Measurements from ENCODE around the gene RYR1.
"Not testable (repeated sequence)": the region's sequence is repeated elsewhere in the genome, so short reads cannot be mapped to it uniquely, and the experiment has no call there.

The RYR1 gene

DNA sequence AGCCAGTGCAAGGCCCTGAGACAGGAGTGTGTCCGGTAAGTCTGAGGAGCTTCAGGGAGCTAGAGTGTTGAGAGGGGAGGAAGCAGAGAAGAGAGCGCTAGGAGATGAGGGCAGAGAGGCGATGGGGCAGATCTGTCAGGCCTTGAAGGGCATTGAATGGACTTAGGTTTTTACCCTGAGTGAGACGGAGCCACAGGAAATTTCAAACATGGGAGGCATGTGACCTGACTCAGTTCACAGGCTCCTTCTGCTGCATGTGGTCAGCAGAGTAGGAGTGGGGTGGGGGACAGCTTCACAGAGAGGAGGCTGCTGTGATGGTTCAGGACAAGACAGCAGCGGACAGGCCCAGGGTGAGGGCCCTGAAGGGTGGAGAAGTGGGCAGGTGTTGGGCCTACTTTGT lies 33.1 kb upstream of the RYR1 start:
- DNase-seq (ENCODE audit: low read depth), result no peak

- no peak for DNase-seq (ENCODE audit: low read depth)
These were observed 32.3 kb upstream of the RYR1 start for GRCh38 chr19:38401148-38401547.

GRCh38 chr19:38402623-38402966 lies 30.9 kb upstream of the RYR1 start:
- DNase-seq (ENCODE audit: low read depth), result no peak

GRCh38 chr19:38402967-38403674 lies 30.4 kb upstream of the RYR1 start, which contains the start of gene FAM98C:
Gene FAM98C, plus strand, starts transcription at chr19:38403093. Its CDS starts 61 bp downstream, at chr19:38403154.
- peak; percentile 60 for DNase-seq (ENCODE audit: low read depth)

GRCh38 chr19:38404858-38405257 lies 28.6 kb upstream of the RYR1 start:
- DNase-seq (ENCODE audit: low read depth), result no peak

- DNase-seq (ENCODE audit: low read depth), result no peak
These were observed 28.2 kb upstream of the RYR1 start for GRCh38 chr19:38405276-38405675.

DNA sequence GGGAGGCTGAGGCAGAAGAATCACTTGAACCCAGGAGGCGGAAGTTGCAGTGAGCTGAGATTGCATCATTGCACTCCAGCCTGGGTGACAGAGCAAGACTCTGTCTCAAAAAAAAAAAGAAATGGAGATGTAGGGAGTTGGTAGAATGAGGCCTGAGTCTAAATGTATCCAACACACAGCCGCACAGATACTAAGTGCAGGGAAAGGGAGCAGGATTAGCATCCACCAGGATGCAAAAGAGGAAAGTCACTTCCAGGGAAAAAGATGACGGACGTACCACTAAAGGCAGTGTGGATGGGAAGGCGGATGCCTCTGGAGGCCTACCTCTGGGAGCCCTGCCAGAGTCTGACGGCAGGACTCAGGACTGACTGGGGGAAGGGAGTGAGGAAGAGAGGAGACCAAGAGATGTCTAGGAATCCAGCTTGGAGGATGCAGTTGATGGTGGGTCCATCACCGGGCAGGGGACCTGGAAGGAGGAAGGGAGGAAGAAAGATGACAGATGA lies 23.8 kb upstream of the RYR1 start:
- no peak for DNase-seq (ENCODE audit: low read depth)

DNA sequence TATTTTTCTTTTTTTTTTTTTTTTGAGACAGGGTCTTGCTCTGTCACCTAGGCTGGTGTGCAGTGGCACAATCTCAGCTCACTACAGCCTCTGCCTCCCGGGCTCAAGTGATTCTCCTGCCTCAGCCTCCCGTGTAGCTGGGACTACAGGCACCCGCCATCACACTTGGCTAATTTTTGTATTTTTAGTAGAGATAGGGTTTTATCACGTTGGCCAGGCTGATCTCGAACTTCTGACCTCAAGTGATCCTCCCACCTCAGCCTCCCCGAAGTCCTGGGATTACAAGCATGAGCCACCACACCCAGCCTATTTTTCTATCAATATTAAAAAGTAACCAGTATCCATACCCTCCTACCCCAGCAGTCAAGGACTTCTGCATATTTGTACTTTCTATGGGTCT lies 23.1 kb upstream of the RYR1 start:
- DNase-seq (ENCODE audit: low read depth), result not testable (repeated sequence)

DNA sequence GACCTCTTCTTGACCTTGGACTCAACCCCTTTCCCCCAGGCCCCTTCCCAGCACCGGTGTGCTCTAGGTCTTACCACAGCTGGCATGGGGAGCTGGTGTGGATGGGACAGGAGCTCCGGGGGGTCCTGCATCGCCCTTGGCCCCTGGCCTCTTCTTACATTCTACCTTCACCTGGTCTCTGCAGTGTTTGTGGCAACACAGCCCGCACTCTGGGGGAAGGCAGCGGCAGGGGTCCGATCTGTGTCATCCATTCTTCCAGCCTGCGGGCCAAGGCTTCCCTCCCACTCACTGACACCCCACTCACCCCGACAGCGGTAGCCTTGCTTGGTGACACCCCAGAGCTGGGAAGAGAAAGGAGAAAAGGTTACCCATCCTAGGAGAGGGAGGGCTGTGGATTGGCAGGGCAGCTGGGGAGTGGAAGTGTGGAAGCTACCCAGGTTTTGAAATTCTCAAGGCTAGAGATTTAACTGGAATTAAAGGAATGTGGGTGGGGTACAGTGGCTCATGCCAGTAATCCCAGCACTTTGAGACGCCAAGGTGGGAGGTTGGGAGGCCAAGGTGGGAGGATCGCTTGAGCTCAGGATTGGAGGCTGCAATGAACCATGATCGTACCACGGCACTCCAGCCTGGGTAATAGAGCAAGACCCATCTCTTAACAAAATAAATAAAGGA lies 22.3 kb upstream of the RYR1 start:
- DNase-seq (ENCODE audit: low read depth), result no peak

- DNase-seq (ENCODE audit: low read depth), result not testable (repeated sequence)
These were observed 21.6 kb upstream of the RYR1 start for GRCh38 chr19:38411898-38412297.

GRCh38 chr19:38412491-38412890 lies 21.0 kb upstream of the RYR1 start:
- DNase-seq (ENCODE audit: low read depth), result no peak

DNA sequence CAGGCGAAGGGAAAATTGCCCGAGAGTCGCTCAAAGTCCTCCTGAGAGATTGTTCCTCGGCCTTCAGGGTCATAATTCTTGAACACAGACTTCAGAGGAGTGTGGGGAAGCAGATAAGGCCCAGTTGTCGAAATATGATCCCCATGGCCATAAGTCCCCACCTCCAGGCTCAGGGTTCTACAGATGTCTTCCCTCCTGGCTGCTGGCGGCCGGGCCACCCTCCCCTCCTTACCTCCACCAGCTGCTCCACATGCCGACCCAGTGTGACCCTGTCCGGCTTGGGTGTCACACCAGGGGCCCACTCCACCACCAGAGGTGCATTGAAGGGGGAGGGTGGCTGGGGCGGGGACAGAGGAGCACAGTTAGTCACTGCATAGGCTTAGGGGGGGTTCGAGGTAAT lies 20.5 kb upstream of the RYR1 start:
- no peak for DNase-seq (ENCODE audit: low read depth)

DNA sequence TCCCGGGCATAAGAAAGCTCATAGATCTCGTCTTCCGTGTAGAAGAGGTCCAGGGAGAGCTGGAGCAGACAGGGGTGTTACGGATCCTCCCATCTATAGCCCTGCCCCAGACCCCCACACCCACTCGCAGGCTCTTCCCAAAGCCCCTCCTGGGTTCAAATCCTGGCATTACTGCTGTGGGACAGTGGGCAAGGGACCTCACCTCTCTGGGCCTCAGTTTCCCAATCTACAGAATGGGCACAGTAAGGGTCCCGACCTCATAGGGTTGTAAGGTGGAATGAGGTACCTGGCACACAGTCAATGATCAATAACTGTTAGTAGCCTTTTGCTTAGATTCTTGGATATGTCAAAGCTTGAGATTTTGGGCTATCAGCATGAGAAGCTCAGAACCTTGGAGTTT lies 20.1 kb upstream of the RYR1 start:
- DNase-seq (ENCODE audit: low read depth), result no peak

GRCh38 chr19:38417146-38417543 lies 16.3 kb upstream of the RYR1 start:
- DNase-seq (ENCODE audit: low read depth), result no peak

GRCh38 chr19:38417544-38418506 lies 15.7 kb upstream of the RYR1 start:
- DNase-seq (ENCODE audit: low read depth), result no peak

DNA sequence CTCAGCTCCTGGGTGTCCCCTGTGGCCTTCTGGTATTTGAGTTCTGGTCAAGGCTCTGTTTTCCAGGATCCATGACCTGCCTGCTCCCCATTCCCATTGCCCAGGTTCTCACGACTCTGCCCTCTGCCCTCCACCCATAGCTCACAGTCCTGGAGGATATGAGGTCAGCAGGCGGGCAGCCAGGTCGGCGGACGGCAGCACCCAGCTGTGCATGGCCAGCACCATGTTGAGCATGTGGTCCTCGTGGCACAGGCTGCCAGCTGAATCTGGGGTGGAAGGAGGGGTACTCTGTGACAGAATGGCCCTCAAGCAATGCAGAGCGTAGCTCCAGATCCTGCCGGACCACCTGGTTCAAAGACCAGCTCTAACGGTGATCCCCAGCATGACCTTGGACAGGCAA lies 12.6 kb upstream of the RYR1 start:
- DNase-seq (ENCODE audit: low read depth), result no peak

DNA sequence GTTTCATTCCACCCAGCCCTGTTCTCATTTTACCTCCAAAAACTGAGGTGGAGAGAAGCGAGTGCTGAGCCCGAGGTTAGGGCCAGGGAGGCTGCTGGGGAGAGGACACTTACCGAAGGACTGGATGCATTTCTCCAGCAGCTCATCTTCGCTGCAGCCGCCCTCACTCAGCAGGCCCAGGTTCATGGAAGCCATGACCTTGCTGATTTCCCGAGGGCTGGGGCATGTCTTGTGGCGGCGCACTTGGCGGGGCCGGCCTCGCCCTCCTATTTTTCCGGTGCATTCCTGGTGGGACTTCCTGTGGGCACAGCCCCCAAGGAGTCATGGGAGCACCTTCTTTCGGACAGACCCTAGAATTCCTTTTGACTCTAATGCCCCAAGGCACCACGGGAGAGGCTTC lies 11.6 kb upstream of the RYR1 start:
- no peak for DNase-seq (ENCODE audit: low read depth)

GRCh38 chr19:38422438-38422837 lies 11.1 kb upstream of the RYR1 start:
- no peak for DNase-seq (ENCODE audit: low read depth)

DNA sequence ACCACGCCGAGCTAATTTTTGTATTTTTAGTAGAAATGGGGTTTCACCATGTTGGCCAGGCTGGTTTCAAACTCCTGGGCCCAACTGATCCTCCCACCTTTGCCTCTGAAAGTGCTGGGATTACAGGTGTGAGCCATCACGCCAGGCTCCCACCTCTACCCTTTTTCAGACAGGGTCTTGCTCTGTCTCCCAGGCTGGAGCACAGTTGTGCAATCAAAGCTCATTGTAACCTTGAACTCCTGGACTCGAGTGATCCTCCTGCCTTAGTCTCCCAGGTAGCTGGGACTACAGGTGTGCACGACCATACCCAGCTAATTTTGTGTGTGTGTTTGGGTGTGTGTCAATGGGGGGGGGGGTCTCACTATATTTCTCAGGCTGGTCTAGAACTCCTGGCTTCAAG lies 9.2 kb upstream of the RYR1 start:
- no peak for DNase-seq (ENCODE audit: low read depth)

- DNase-seq (ENCODE audit: low read depth), result no peak
These were observed 8.2 kb upstream of the RYR1 start for GRCh38 chr19:38425222-38425809.

DNA sequence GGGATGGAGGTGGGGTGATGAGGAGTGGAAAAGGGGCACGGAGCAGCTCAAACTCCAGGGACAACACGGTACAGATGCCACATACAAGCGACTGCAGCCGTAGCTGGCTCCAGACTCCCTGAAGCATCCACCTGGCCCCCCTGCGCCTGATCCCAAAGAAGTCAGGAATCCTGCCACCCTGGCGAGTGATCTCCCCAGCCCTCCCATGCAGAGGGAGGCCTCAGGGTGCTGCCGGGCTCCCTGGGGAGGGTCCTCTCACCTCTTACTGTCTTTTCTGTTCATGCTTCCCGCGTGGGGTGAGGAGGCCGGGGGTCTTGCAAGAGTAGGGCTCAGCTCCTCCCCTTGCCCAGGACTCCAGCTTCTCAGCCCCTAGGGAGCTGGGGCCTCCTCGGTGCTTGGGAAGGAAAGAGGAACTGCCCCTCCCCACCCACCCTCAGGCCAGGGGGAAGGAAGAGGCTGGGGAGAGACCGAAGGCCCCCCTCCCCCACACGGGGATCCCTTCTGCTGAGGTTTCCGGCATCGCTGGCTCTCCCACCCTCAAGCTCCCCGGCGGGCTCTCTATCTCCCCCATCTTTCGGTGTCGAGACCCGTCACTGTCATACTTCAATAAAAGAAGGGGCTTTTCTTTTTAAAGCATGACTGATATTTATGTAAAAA lies 7.6 kb upstream of the RYR1 start, which contains the start of gene RASGRP4:
Gene RASGRP4 (minus strand): TSS at position 410 of the 657 bp plus-strand sequence. CDS start 128 bp downstream, at position 282.
- no peak for DNase-seq (ENCODE audit: low read depth)

Measured in GM04503 (cell line).